ENCODE data around the gene RGS1. TPM values are rescaled to one million over a fixed set of nuclear protein-coding genes. Genes with fewer than 3 reads are reported as not detected.

RGS1 gene
- total and polyA plus RNA-seq, 2 experiments from 2014 or later, result 0.12 TPM; not detected in 1

GRCh38 chr1:192554904-192555303, 20.7 kb upstream of the RGS1 start:
- Histone ChIP-seq H3K4me1 (ENCODE audit: low read depth) (no peaks in the 10 kb centered on the region), H3K27me3 (no peaks in the 10 kb centered on the region), H3K27ac (no peak overlapping the region), H3K4me3 (no peak overlapping the region), H3K9me3 (ENCODE audit: low read depth) (no peaks in the 10 kb centered on the region), H3K36me3 (no peaks in the 10 kb centered on the region)
- TF ChIP-seq, protein P1, sequence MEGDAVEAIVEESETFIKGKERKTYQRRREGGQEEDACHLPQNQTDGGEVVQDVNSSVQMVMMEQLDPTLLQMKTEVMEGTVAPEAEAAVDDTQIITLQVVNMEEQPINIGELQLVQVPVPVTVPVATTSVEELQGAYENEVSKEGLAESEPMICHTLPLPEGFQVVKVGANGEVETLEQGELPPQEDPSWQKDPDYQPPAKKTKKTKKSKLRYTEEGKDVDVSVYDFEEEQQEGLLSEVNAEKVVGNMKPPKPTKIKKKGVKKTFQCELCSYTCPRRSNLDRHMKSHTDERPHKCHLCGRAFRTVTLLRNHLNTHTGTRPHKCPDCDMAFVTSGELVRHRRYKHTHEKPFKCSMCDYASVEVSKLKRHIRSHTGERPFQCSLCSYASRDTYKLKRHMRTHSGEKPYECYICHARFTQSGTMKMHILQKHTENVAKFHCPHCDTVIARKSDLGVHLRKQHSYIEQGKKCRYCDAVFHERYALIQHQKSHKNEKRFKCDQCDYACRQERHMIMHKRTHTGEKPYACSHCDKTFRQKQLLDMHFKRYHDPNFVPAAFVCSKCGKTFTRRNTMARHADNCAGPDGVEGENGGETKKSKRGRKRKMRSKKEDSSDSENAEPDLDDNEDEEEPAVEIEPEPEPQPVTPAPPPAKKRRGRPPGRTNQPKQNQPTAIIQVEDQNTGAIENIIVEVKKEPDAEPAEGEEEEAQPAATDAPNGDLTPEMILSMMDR (IDR thresholded peaks at IDR 0.05; ENCODE audit: low read depth, low read length), result no peak
- DNase-seq (ENCODE audit: low read depth in 1 of 2, low spot score in 1 of 2), result no peak

DNA sequence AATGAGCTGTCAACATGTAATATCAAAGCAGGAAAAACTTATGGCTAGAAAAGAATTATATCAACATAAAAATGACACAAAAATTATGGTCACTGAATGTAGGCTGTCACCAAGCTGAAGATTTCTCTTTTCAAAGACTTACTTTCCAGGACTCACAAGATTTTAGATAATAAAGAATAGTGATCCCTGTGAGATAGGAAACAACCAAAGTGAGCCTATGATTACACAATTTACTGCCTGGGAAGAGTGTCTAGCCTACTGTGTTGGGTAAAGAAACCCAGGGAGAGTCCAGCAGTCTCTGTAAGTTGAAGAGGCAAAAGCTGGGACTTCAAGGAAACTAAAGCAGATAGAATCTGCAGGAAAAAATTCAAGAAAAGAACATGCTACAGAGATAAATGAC, 20.2 kb upstream of the RGS1 start:
- DNase-seq (ENCODE audit: low read depth in 1 of 2, low spot score in 1 of 2), result no peak
- Histone ChIP-seq H3K4me3 (no peak overlapping the region), H3K27me3 (no peaks in the 10 kb centered on the region), H3K4me1 (ENCODE audit: low read depth) (no peaks in the 10 kb centered on the region), H3K9me3 (ENCODE audit: low read depth) (no peaks in the 10 kb centered on the region), H3K27ac (no peak overlapping the region), H3K36me3 (no peaks in the 10 kb centered on the region)
- TF ChIP-seq, protein P1 (IDR thresholded peaks at IDR 0.05; ENCODE audit: low read depth, low read length), result no peak

GRCh38 chr1:192557841-192558595, 17.6 kb upstream of the RGS1 start:
- no peak for DNase-seq (ENCODE audit: low read depth in 1 of 2, low spot score in 1 of 2)
- Histone ChIP-seq H3K4me3 (no peak overlapping the region), H3K27me3 (no peaks in the 10 kb centered on the region), H3K4me1 (ENCODE audit: low read depth) (no peaks in the 10 kb centered on the region), H3K36me3 (no peaks in the 10 kb centered on the region), H3K9me3 (ENCODE audit: low read depth) (no peaks in the 10 kb centered on the region), H3K27ac (no peak overlapping the region)
- TF ChIP-seq, protein P1 (IDR thresholded peaks at IDR 0.05; ENCODE audit: low read depth, low read length), result no peak

GRCh38 chr1:192559115-192560006, 16.2 kb upstream of the RGS1 start:
- H3K4me1 ChIP-seq (ENCODE audit: low read depth), result no peaks in the 10 kb centered on the region
- no peaks in the 10 kb centered on the region for H3K36me3 ChIP-seq
- DNase-seq (ENCODE audit: low read depth in 1 of 2, low spot score in 1 of 2), result peak in 1 of 2 donors; percentile 88
- TF ChIP-seq, protein P1 (IDR thresholded peaks at IDR 0.05; ENCODE audit: low read depth, low read length), result no peak
- no peaks in the 10 kb centered on the region for H3K9me3 ChIP-seq (ENCODE audit: low read depth)
- H3K4me3 ChIP-seq, result no peak overlapping the region
- H3K27ac ChIP-seq, result no peak overlapping the region
- no peaks in the 10 kb centered on the region for H3K27me3 ChIP-seq

GRCh38 chr1:192561301-192561700, 14.3 kb upstream of the RGS1 start:
- Histone ChIP-seq H3K36me3 (no peaks in the 10 kb centered on the region), H3K27me3 (no peaks in the 10 kb centered on the region), H3K9me3 (ENCODE audit: low read depth) (no peaks in the 10 kb centered on the region), H3K27ac (no peak overlapping the region), H3K4me3 (no peak overlapping the region), H3K4me1 (ENCODE audit: low read depth) (no peaks in the 10 kb centered on the region)
- TF ChIP-seq, protein P1 (IDR thresholded peaks at IDR 0.05; ENCODE audit: low read depth, low read length), result no peak
- DNase-seq (ENCODE audit: low read depth in 1 of 2, low spot score in 1 of 2), result no peak
